Measurements from ENCODE around the gene PTPRK.

GRCh38 chr6:128346569-128346968 is 173.8 kb downstream of the PTPRK start:
- no peak for TF ChIP-seq CTCF (IDR thresholded peaks at IDR 0.05)
- TF ChIP-seq ZFX (IDR thresholded peaks at IDR 0.05; ENCODE audit: borderline replicate concordance) = no peak

Measured in 22Rv1 (cell line).